GM12878 (cell line): Measurements from ENCODE around the gene ALDH1A2. TPM values are rescaled to one million over a fixed set of nuclear protein-coding genes. Genes with fewer than 3 reads are reported as not detected.

Source experiments
- ATAC-seq: fragments of 200-7000 bp; cut with Tn5 transposase; 3 replicates; pipeline ENCODE4 v1.9.1; 2020; ENCODE audit warnings: mild to moderate bottlenecking, moderate library complexity
- BruUV-seq: library from RNA; stranded (reverse); fragments of 400-500 nt; replicated peaks from 2 replicates; lab custom pipeline; 2021; lab: Mats Ljungman, UMichigan
- CTCF ChIA-PET: fragments of 300-600 bp; sonication (Branson Sonifier 250); formaldehyde crosslinking; extraction: SDS; loops from one replicate; lab custom pipeline; 2021; ENCODE audit warnings: inconsistent platforms; lab: Yijun Ruan, JAX
- POLR2A ChIA-PET: fragments of 350-600 bp; formaldehyde crosslinking; extraction: SDS; loops from one replicate; lab custom pipeline; 2021; ENCODE audit warnings: inconsistent platforms; lab: Charles Lee
- RAD21 ChIA-PET: fragments of 300-600 bp; sonication (Branson Sonifier 250); formaldehyde crosslinking; loops from one replicate; lab custom pipeline; 2023; ENCODE audit warnings: antibody characterized with exemption; ENCODE audit not compliant: unreplicated experiment; lab: Charles Lee
- SMC1A ChIA-PET: fragments of 300-600 bp; sonication (Branson Sonifier 250); formaldehyde crosslinking; loops from one replicate; lab custom pipeline; 2023; ENCODE audit not compliant: unreplicated experiment, uncharacterized antibody; lab: Charles Lee
- DNase-seq: peaks from one replicate; pipeline ENCODE4 v3.0.0-alpha.2; 2011; ENCODE audit warnings: low read depth, low spot score
- FAIRE-seq: peaks from 3 replicates; lab custom pipeline; 2011; peaks lifted over from hg19 to GRCh38; lab: Jason Lieb, UNC
- H2AFZ ChIP-seq: 2 replicates; pipeline ENCODE4 v1.6.0; 2011; ENCODE audit warnings: low read depth, low read length, control low read depth; ENCODE audit not compliant: control insufficient read depth
- H3K27ac ChIP-seq: 2 replicates; pipeline ENCODE4 v1.5.1; 2011; ENCODE audit warnings: control low read depth; ENCODE audit not compliant: control insufficient read depth, insufficient read depth
- H3K27me3 ChIP-seq, 2 experiments: replicated peaks in 1 of 2; 2 replicates each; pipeline versions ENCODE4 v1.6.0 to v1.6.1; 2011; ENCODE audit warnings: low read length in 1 of 2; ENCODE audit not compliant: control insufficient read depth in 2 of 2, insufficient read depth in 2 of 2
- H3K36me3 ChIP-seq, 2 experiments: 2 replicates each; pipeline ENCODE4 v1.5.1; 2011; ENCODE audit warnings: low read length in 1 of 2; ENCODE audit not compliant: control insufficient read depth in 2 of 2, insufficient read depth in 2 of 2
- H3K4me1 ChIP-seq: 2 replicates; pipeline ENCODE4 v1.6.1; 2011; ENCODE audit warnings: mild to moderate bottlenecking, low read length, moderate library complexity, mixed read lengths; ENCODE audit not compliant: control insufficient read depth, insufficient read depth
- H3K4me2 ChIP-seq: 2 replicates; pipeline ENCODE4 v1.6.0; 2011; ENCODE audit warnings: control low read depth; ENCODE audit not compliant: control insufficient read depth, insufficient read depth
- H3K4me3 ChIP-seq: fragments of 200-600 bp; sonication (generic); 2 replicates; pipeline ENCODE4 v1.5.1; 2016
- H3K79me2 ChIP-seq: 2 replicates; pipeline ENCODE4 v1.6.0; 2011; ENCODE audit warnings: low read length; ENCODE audit not compliant: control insufficient read depth, insufficient read depth
- H3K9ac ChIP-seq: 2 replicates; pipeline ENCODE4 v1.8.0; 2011; ENCODE audit warnings: low read length, control low read depth, mixed read lengths; ENCODE audit not compliant: control insufficient read depth, insufficient read depth
- H3K9me3 ChIP-seq: replicated peaks from 3 replicates; pipeline ENCODE4 v1.5.1; 2011; ENCODE audit warnings: mild to moderate bottlenecking, low read length; ENCODE audit not compliant: control insufficient read depth, insufficient read depth
- H4K20me1 ChIP-seq: 2 replicates; pipeline ENCODE4 v1.6.0; 2011; ENCODE audit not compliant: control insufficient read depth, insufficient read depth
- CBX3 ChIP-seq: fragments of 200-600 bp; sonication (generic); IDR thresholded peaks from 2 replicates; pipeline ENCODE4 v1.6.1; 2016; ENCODE audit warnings: low read depth, borderline replicate concordance
- CEBPB ChIP-seq, 2 experiments: fragments of 150-350 bp in 1 of 2; IDR thresholded peaks; 2 replicates each; pipeline ENCODE4 v1.6.1; 2012 to 2014; ENCODE audit warnings: low read depth in 2 of 2, low read length in 2 of 2, borderline replicate concordance in 1 of 2, inconsistent platforms in 1 of 2
- FOS ChIP-seq: IDR thresholded peaks from 3 replicates; pipeline ENCODE4 v1.6.1; 2011; ENCODE audit warnings: borderline replicate concordance; ENCODE audit not compliant: insufficient read length; ENCODE audit errors: extremely low read depth
- MXI1 ChIP-seq: fragments of 150-350 bp; IDR thresholded peaks from 2 replicates; pipeline ENCODE4 v1.6.1; 2011; ENCODE audit warnings: low read depth, mild to moderate bottlenecking, inconsistent platforms, low read length, improper control_type of control experiment
- RB1 ChIP-seq: fragments of 450-650 bp; formaldehyde crosslinking; IDR thresholded peaks from 2 replicates; pipeline ENCODE4 v1.6.1; 2017; ENCODE audit warnings: mild to moderate bottlenecking, borderline replicate concordance
- SMC3 ChIP-seq: IDR thresholded peaks from 2 replicates; pipeline ENCODE4 v1.6.1; 2011; ENCODE audit warnings: low read length, improper control_type of control experiment, borderline replicate concordance
- SP1 ChIP-seq: IDR thresholded peaks from one replicate; pipeline ENCODE4 v1.6.1; 2011; ENCODE audit warnings: low read depth, low read length
- SREBF1 ChIP-seq: IDR thresholded peaks from 2 replicates; pipeline ENCODE4 v1.6.1; 2012; ENCODE audit warnings: mild to moderate bottlenecking, low read length
- SRF ChIP-seq, 2 experiments: IDR thresholded peaks; 2 replicates each; pipeline ENCODE4 v1.6.1; 2011; ENCODE audit warnings: low read depth in 2 of 2, low read length in 2 of 2, mild to moderate bottlenecking in 1 of 2, moderate library complexity in 1 of 2
- YY1 ChIP-seq: IDR thresholded peaks from 2 replicates; pipeline ENCODE4 v1.6.1; 2011; ENCODE audit warnings: low read depth, mild to moderate bottlenecking, low read length
- ZBED1 ChIP-seq: IDR thresholded peaks from 2 replicates; pipeline ENCODE4 v1.6.1; 2016; ENCODE audit warnings: borderline replicate concordance
- ZBTB11 ChIP-seq: fragments of 450-650 bp; formaldehyde crosslinking; IDR thresholded peaks from 2 replicates; pipeline ENCODE4 v1.5.0; 2022; ENCODE audit warnings: mild to moderate bottlenecking, missing genetic modification characterization
- whole genome bisulfite sequencing: methylation state at CpG from one replicate; pipeline ENCODE4 v1.1.6; 2016; ENCODE audit warnings: low lambda C conversion rate; ENCODE audit not compliant: insufficient replicate concordance, insufficient coverage; ENCODE audit errors: missing lambda C conversion rate; 5-methylcytosine and 5-hydroxymethylcytosine counted together
- in situ Hi-C: fragments of 300-500 bp; cut with MboI; formaldehyde crosslinking; loops from 9 replicates; pipeline ENCODE4 v1.14.3; 2018; ENCODE audit warnings: mixed read lengths
- intact Hi-C: fragments of 100-400 bp; cut with micrococcal nuclease; formaldehyde crosslinking; loops from one replicate; pipeline ENCODE4 v1.14.2; 2022; ENCODE audit not compliant: unreplicated experiment
- polyA plus RNA-seq, 11 experiments: library from polyadenylated mRNA; depleted of rRNA in 4 of 11; unstranded in 6 of 11; stranded (reverse) in 5 of 11; fragments of >200 nt; fragmentation: Nextera tagmentation in 4 of 11; fragmentation: Illumina TruSeq in 1 of 11; extraction: Ambion mirVana in 4 of 11; extraction: Trizol in 1 of 11; gene quantifications; 1 replicate in 1 of 11; 2 replicates in 10 of 11; pipeline versions ENCODE4 v1.2.1 to v1.2.3, GENCODE V29; 2011 to 2016; ENCODE audit warnings: inconsistent platforms in 2 of 11, missing spikeins in 2 of 11, low read depth in 1 of 11
- total RNA-seq, 4 experiments: library from RNA; depleted of rRNA in 3 of 4; stranded (reverse); fragments of >200 nt in 3 of 4; fragmentation: Illumina TruSeq in 1 of 4; extraction: Trizol in 1 of 4; gene quantifications; 2 replicates each; pipeline versions ENCODE4 v1.2.1 to v1.2.3, GENCODE V29; 2013 to 2021
- TF ChIP-seq, protein P1 (sequence below): fragments of 450-650 bp; IDR thresholded peaks from 2 replicates; pipeline ENCODE4 v1.6.1; 2018; ENCODE audit warnings: mild to moderate bottlenecking, low read depth, moderate library complexity; ENCODE audit not compliant: partially characterized antibody

The ALDH1A2 gene
- total and polyA plus RNA-seq, 10 of the 15 experiments (the other 5 are each of a cell fraction or from before 2014, with no cell fraction given), result 0.06 to 0.92 (median 0.18) TPM; not detected in 5

- intact Hi-C loops, result no loop called here
- no peak overlapping the region for H3K4me2 ChIP-seq
- H3K79me2 ChIP-seq, result no peaks in the 10 kb centered on the region
- no peak overlapping the region for H3K9ac ChIP-seq
- ChIA-PET SMC1A (interaction anchor here (0.5 to 1.1 kb wide), 2 partner anchors 8 to 276 kb away, joined by 3 read pairs; no protein-coding TSS in a partner anchor), POLR2A (no interaction called here), RAD21 (no interaction called here), CTCF (interaction anchor here (0.6 to 2.3 kb wide), 3 partner anchors 12 to 690 kb away, joined by 3 to 6 read pairs (median 6); no protein-coding TSS in a partner anchor)
- no peaks in the 10 kb centered on the region for H3K9me3 ChIP-seq
- 17% methylated on average over 3 of the region's 3 CpGs for WGBS
- H3K4me3 ChIP-seq, result no peak overlapping the region
- BruUV-seq, result no TSS peak
- no peaks in the 10 kb centered on the region for H4K20me1 ChIP-seq
- in situ Hi-C loops, result no loop called here
- ATAC-seq, result no peak
- no peak overlapping the region for H2AFZ ChIP-seq
- no peaks in the 10 kb centered on the region for H3K36me3 ChIP-seq
- H3K27me3 ChIP-seq, result no peaks in the 10 kb centered on the region; a peak in 1 of 4 replicates
- FAIRE-seq, result no peak
- H3K4me1 ChIP-seq, result no peaks in the 10 kb centered on the region
- no peak overlapping the region for H3K27ac ChIP-seq
- no peak for DNase-seq
- no peak for TF ChIP-seq SREBF1
- TF ChIP-seq ZBTB11 (CRISPR knock-in tag), result no peak
- no peak for TF ChIP-seq MXI1
- no peak for TF ChIP-seq SP1
- TF ChIP-seq SRF (IDR thresholded peaks at IDR 0.05; ENCODE audit: low read depth in 2 of 2, low read length in 2 of 2), result no peak
- no peak for TF ChIP-seq SMC3
- TF ChIP-seq RB1, result no peak
- no peak for TF ChIP-seq ZBED1
- no peak for TF ChIP-seq YY1
- no peak for TF ChIP-seq CBX3
- TF ChIP-seq, protein P1, sequence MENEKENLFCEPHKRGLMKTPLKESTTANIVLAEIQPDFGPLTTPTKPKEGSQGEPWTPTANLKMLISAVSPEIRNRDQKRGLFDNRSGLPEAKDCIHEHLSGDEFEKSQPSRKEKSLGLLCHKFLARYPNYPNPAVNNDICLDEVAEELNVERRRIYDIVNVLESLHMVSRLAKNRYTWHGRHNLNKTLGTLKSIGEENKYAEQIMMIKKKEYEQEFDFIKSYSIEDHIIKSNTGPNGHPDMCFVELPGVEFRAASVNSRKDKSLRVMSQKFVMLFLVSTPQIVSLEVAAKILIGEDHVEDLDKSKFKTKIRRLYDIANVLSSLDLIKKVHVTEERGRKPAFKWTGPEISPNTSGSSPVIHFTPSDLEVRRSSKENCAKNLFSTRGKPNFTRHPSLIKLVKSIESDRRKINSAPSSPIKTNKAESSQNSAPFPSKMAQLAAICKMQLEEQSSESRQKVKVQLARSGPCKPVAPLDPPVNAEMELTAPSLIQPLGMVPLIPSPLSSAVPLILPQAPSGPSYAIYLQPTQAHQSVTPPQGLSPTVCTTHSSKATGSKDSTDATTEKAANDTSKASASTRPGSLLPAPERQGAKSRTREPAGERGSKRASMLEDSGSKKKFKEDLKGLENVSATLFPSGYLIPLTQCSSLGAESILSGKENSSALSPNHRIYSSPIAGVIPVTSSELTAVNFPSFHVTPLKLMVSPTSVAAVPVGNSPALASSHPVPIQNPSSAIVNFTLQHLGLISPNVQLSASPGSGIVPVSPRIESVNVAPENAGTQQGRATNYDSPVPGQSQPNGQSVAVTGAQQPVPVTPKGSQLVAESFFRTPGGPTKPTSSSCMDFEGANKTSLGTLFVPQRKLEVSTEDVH, result no peak
- TF ChIP-seq FOS, result no peak
- no peak for TF ChIP-seq CEBPB (IDR thresholded peaks at IDR 0.05; ENCODE audit: borderline replicate concordance in 1 of 2, low read depth in 2 of 2, low read length in 2 of 2)
Measured at GRCh38 chr15:57993409-57994145, 71.9 kb downstream of the ALDH1A2 start.
